IMR-90 (cell line): ENCODE results near the gene BLTP2.

Experiments used
- MAZ ChIP-seq: IDR thresholded peaks from 2 replicates; pipeline ENCODE4 v1.6.1; 2012; ENCODE audit warnings: low read depth, mild to moderate bottlenecking, low read length, improper control_type of control experiment, moderate library complexity, borderline replicate concordance
- TF ChIP-seq, protein P1 (sequence below): fragments of 150-350 bp; IDR thresholded peaks from 2 replicates; pipeline ENCODE4 v1.6.1; 2017; ENCODE audit warnings: mild to moderate bottlenecking, antibody characterized with exemption, low read length, low read depth

DNA sequence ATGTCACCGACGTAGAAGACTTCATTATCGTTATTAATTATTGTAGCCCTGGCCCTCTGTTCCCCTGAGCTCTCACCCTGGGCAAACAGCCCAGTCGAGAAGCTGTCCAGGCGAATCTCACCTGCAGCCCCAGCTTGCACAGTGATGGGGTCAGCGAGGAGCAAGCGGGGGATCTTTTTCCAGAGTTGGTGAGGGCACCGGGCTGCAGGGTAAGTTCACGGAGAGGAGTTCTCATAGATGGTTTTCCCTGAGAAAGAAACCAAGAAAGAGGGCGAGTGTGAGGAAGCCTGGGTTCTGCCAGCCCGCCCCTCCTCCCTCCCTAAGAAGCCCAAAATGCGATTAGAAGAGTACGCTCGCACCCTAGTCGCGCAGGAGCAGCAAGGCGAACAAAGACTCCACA, 46.6 kb downstream of the BLTP2 start:
- TF ChIP-seq, protein P1, sequence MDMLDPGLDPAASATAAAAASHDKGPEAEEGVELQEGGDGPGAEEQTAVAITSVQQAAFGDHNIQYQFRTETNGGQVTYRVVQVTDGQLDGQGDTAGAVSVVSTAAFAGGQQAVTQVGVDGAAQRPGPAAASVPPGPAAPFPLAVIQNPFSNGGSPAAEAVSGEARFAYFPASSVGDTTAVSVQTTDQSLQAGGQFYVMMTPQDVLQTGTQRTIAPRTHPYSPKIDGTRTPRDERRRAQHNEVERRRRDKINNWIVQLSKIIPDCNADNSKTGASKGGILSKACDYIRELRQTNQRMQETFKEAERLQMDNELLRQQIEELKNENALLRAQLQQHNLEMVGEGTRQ: no peak
- no peak for TF ChIP-seq MAZ
